Activated naive CD4-positive, alpha-beta T cell (primary cell): ENCODE results near the gene CACNA1H.

Source experiments
- DNase-seq, 4 experiments: peaks; one replicate each; lab custom pipeline; 2025; lab: John Stamatoyannopoulos, UW

The CACNA1H gene

GRCh38 chr16:1123525-1124230, 29.2 kb upstream of the CACNA1H start:
- no peak for DNase-seq

- no peak for DNase-seq
Measured at GRCh38 chr16:1124291-1124690, 28.6 kb upstream of the CACNA1H start.

- no peak for DNase-seq
Measured at GRCh38 chr16:1124795-1125194, 28.1 kb upstream of the CACNA1H start.

- DNase-seq, result no peak
Measured at GRCh38 chr16:1125471-1125870, 27.4 kb upstream of the CACNA1H start.

- no peak for DNase-seq
Measured at GRCh38 chr16:1126044-1126443, 26.9 kb upstream of the CACNA1H start.

GRCh38 chr16:1126586-1126985, 26.3 kb upstream of the CACNA1H start:
- no peak for DNase-seq

- no peak for DNase-seq
Measured at GRCh38 chr16:1127101-1127500, 25.8 kb upstream of the CACNA1H start.

GRCh38 chr16:1127971-1128715, 24.8 kb upstream of the CACNA1H start:
- no peak for DNase-seq

- no peak for DNase-seq
Measured at GRCh38 chr16:1129106-1129960, 23.6 kb upstream of the CACNA1H start.

- DNase-seq, result no peak
Measured at GRCh38 chr16:1130382-1130781, 22.5 kb upstream of the CACNA1H start.

GRCh38 chr16:1131378-1131994, 21.4 kb upstream of the CACNA1H start:
- DNase-seq, result no peak

GRCh38 chr16:1132431-1132830, 20.5 kb upstream of the CACNA1H start:
- DNase-seq, result no peak

- no peak for DNase-seq
Measured at GRCh38 chr16:1133271-1133670, 19.6 kb upstream of the CACNA1H start.

GRCh38 chr16:1133810-1134520, 18.9 kb upstream of the CACNA1H start:
- no peak for DNase-seq

GRCh38 chr16:1134776-1135458, 18.0 kb upstream of the CACNA1H start:
- no peak for DNase-seq

GRCh38 chr16:1135459-1135825, 17.5 kb upstream of the CACNA1H start:
- no peak for DNase-seq

GRCh38 chr16:1137604-1138003, 15.3 kb upstream of the CACNA1H start:
- no peak for DNase-seq

- DNase-seq, result no peak
Measured at GRCh38 chr16:1140582-1141162, 12.2 kb upstream of the CACNA1H start.

- no peak for DNase-seq
Measured at GRCh38 chr16:1141191-1141590, 11.7 kb upstream of the CACNA1H start.

- no peak for DNase-seq
Measured at GRCh38 chr16:1141716-1142115, 11.2 kb upstream of the CACNA1H start.

- no peak for DNase-seq
Measured at GRCh38 chr16:1142911-1143310, 10.0 kb upstream of the CACNA1H start.
